Mucosa of descending colon (tissue), 3 donors: ENCODE data around the gene NELFA. TPM values are rescaled to one million over a fixed set of nuclear protein-coding genes. Genes with fewer than 3 reads are reported as not detected.
"Not testable (repeated sequence)": the region's sequence is repeated elsewhere in the genome, so short reads cannot be mapped to it uniquely, and the experiment has no call there.

Source experiments
- ATAC-seq: fragments of 200-7000 bp; cut with Tn5 transposase; one replicate; pipeline ENCODE4 v1.9.1; 2020; ENCODE audit warnings: mild to moderate bottlenecking, moderate library complexity
- DNase-seq, 3 donors: peaks; one replicate each; pipeline ENCODE4 v3.0.0-alpha.2; 2020
- H3K36me3 ChIP-seq: fragments of 200-600 bp; one replicate; pipeline ENCODE4 v1.8.0; 2021; ENCODE audit warnings: low read depth, mild to moderate bottlenecking
- H3K4me1 ChIP-seq: fragments of 200-600 bp; one replicate; pipeline ENCODE4 v1.8.0; 2021; ENCODE audit warnings: low read depth, mild to moderate bottlenecking
- H3K4me3 ChIP-seq: fragments of 200-600 bp; one replicate; pipeline ENCODE4 v1.8.0; 2021; ENCODE audit warnings: mild to moderate bottlenecking
- H3K9me3 ChIP-seq: fragments of 200-600 bp; one replicate; pipeline ENCODE4 v1.8.0; 2021; ENCODE audit warnings: mild to moderate bottlenecking
- CTCF ChIP-seq: fragments of 200-600 bp; IDR thresholded peaks from one replicate; pipeline ENCODE4 v1.8.0; 2022; ENCODE audit warnings: antibody characterized with exemption, mild to moderate bottlenecking
- intact Hi-C, 2 donors: fragments of 100-400 bp; cut with DNase I in 1 of 2; cut with micrococcal nuclease in 1 of 2; formaldehyde crosslinking; loops; one replicate each; pipeline versions ENCODE4 v1.11.0 to v1.11.1; 2022; cut with DNase I, micrococcal nuclease
- total RNA-seq, 3 donors: library from RNA; stranded (reverse); fragmentation: NEBNext Ultra II Directional in 2 of 3; extraction: Animal tissue kit (Norgen Biotek cat#: 25700) in 2 of 3; gene quantifications; one replicate each; pipeline versions ENCODE4 v1.2.1 to v1.2.4, GENCODE V29; 2021 to 2023
- donor health status: DM: no; HTN: no; CAD: no; lungs with moderate emphysema.
- donor health status: DM: no; HTN: no; CAD: no.
- donor health status: DM: no; HTN: yes; CAD: no.

NELFA gene
- total RNA-seq, 3 donors from 2014 or later = 31.1 to 34.2 (median 31.5) TPM

- ATAC-seq (peak; percentile 6), DNase-seq (no peak)
- H3K4me3 ChIP-seq = peak overlapping the region; percentile 93
- intact Hi-C loops = no loop called here
- H3K36me3 ChIP-seq = no peaks in the 10 kb centered on the region
- H3K4me1 ChIP-seq = peaks cover 14% of the 10 kb centered on the region
- TF ChIP-seq CTCF = no peak
- H3K9me3 ChIP-seq = no peaks in the 10 kb centered on the region
Measured at GRCh38 chr4:2008671-2008920, 178 bp downstream of the NELFA start.

- Histone ChIP-seq H3K9me3 (no peaks in the 10 kb centered on the region), H3K4me3 (peak overlapping the region; percentile 93), H3K36me3 (no peaks in the 10 kb centered on the region), H3K4me1 (peaks cover 14% of the 10 kb centered on the region)
- TF ChIP-seq CTCF = no peak
- intact Hi-C loops = no loop called here
- ATAC-seq (no peak), DNase-seq (peak in 2 of 3 donors; percentile 24 to 57)
Measured at GRCh38 chr4:2007804-2008670, 737 bp downstream of the NELFA start.

- H3K4me3 ChIP-seq = no peak overlapping the region
- TF ChIP-seq CTCF = no peak
- H3K36me3 ChIP-seq = no peaks in the 10 kb centered on the region
- H3K9me3 ChIP-seq = no peaks in the 10 kb centered on the region
- peaks cover 14% of the 10 kb centered on the region for H3K4me1 ChIP-seq
- DNase-seq (no peak), ATAC-seq (no peak)
- intact Hi-C loops = no loop called here
Measured at GRCh38 chr4:2006956-2007653, 1.7 kb downstream of the NELFA start.

GRCh38 chr4:2006367-2006766 lies 2.4 kb downstream of the NELFA start:
- TF ChIP-seq CTCF = no peak
- no peaks in the 10 kb centered on the region for H3K36me3 ChIP-seq
- H3K9me3 ChIP-seq = no peaks in the 10 kb centered on the region
- peaks cover 14% of the 10 kb centered on the region for H3K4me1 ChIP-seq
- no peak overlapping the region for H3K4me3 ChIP-seq
- ATAC-seq = no peak
- DNase-seq = no peak
- intact Hi-C loops = no loop called here

- H3K4me1 ChIP-seq, DNase-seq, ATAC-seq, H3K36me3 ChIP-seq, intact Hi-C loops, H3K9me3 ChIP-seq, H3K4me3 ChIP-seq: not testable (repeated sequence)
Measured at GRCh38 chr4:2003361-2003760, 5.4 kb downstream of the NELFA start.

GRCh38 chr4:1999308-1999707 lies 9.5 kb downstream of the NELFA start:
- ATAC-seq, intact Hi-C loops, H3K4me3 ChIP-seq, H3K4me1 ChIP-seq, H3K9me3 ChIP-seq, DNase-seq, H3K36me3 ChIP-seq: not testable (repeated sequence)
